ENCODE data around the gene MYO18B.

GRCh38 chr22:25962711-25963110 is 220.7 kb downstream of the MYO18B start:
- TF ChIP-seq EZH2phosphoT487 (IDR thresholded peaks at IDR 0.05; ENCODE audit: low read length) (no peak), CTCF (IDR thresholded peaks at IDR 0.05; ENCODE audit: low read length) (no peak)
